Erythroblast (primary cell): Measurements from ENCODE around the gene TMEM217.

Experiments
- GATA1 ChIP-seq: IDR thresholded peaks from 2 replicates; pipeline ENCODE4 v1.6.1; 2011; ENCODE audit warnings: low read depth, mild to moderate bottlenecking, control low read depth, low read length, moderate library complexity
- POLR2A ChIP-seq: IDR thresholded peaks from 2 replicates; pipeline ENCODE4 v1.6.1; 2011; ENCODE audit warnings: mild to moderate bottlenecking, low read length

- TF ChIP-seq POLR2A (no peak), GATA1 (no peak)
These were observed 3.1 kb downstream of the TMEM217 start for GRCh38 chr6:37254881-37255280.
